B cell (primary cell): ENCODE data around the gene MORF4L1.

Experiments
- CTCF ChIP-seq: fragments of 200-600 bp; IDR thresholded peaks from one replicate; pipeline ENCODE4 v1.8.0; 2022; ENCODE audit warnings: antibody characterized with exemption, mild to moderate bottlenecking
- EZH2 ChIP-seq: IDR thresholded peaks from 2 replicates; pipeline ENCODE4 v1.6.1; 2012; ENCODE audit warnings: borderline replicate concordance, low read depth, mild to moderate bottlenecking, moderate library complexity, low read length; ENCODE audit not compliant: insufficient read depth, poor library complexity, severe bottlenecking

- TF ChIP-seq CTCF (no peak), EZH2 (no peak)
These were observed 42.8 kb downstream of the MORF4L1 start for GRCh38 chr15:78915341-78916087.
